HepG2 (cell line): ENCODE results near the gene PALM. TPM values are rescaled to one million over a fixed set of nuclear protein-coding genes. Genes with fewer than 3 reads are reported as not detected.

Source experiments
- ARID2 ChIP-seq: sonication (generic); formaldehyde crosslinking; IDR thresholded peaks from 2 replicates; pipeline ENCODE4 v1.8.1; 2022; ENCODE audit warnings: mild to moderate bottlenecking, missing genetic modification reagents, borderline replicate concordance
- ATF3 ChIP-seq: sonication (generic); formaldehyde crosslinking; IDR thresholded peaks from 2 replicates; pipeline ENCODE4 v1.4.0; 2020; ENCODE audit warnings: missing genetic modification reagents
- ATF7-NPFF ChIP-seq: sonication (generic); formaldehyde crosslinking; IDR thresholded peaks from 2 replicates; pipeline ENCODE4 v1.8.1; 2023; ENCODE audit warnings: mild to moderate bottlenecking, low read depth, missing genetic modification reagents, moderate library complexity
- FLYWCH1 ChIP-seq: sonication (generic); formaldehyde crosslinking; IDR thresholded peaks from 2 replicates; pipeline ENCODE4 v1.8.1; 2023; ENCODE audit warnings: mild to moderate bottlenecking, missing genetic modification reagents
- FOXO1 ChIP-seq: sonication (generic); formaldehyde crosslinking; IDR thresholded peaks from 2 replicates; pipeline ENCODE4 v1.4.0; 2020; ENCODE audit warnings: missing genetic modification reagents
- FUBP1 ChIP-seq: sonication (generic); formaldehyde crosslinking; IDR thresholded peaks from 2 replicates; pipeline ENCODE4 v1.5.1; 2020; ENCODE audit warnings: missing genetic modification reagents, mild to moderate bottlenecking, borderline replicate concordance
- KDM2A ChIP-seq: sonication (generic); formaldehyde crosslinking; IDR thresholded peaks from 2 replicates; pipeline ENCODE4 v1.4.0; 2020; ENCODE audit warnings: low read depth, missing genetic modification reagents, borderline replicate concordance
- KDM4B ChIP-seq: sonication (generic); formaldehyde crosslinking; IDR thresholded peaks from 2 replicates; pipeline ENCODE4 v1.4.0; 2020; ENCODE audit warnings: missing genetic modification reagents
- KDM5A ChIP-seq: fragments of 200-600 bp; sonication (generic); IDR thresholded peaks from 2 replicates; pipeline ENCODE4 v1.7.0; 2018; ENCODE audit warnings: antibody characterized with exemption, mild to moderate bottlenecking, low read length, borderline replicate concordance
- MYNN ChIP-seq: sonication (generic); formaldehyde crosslinking; IDR thresholded peaks from 2 replicates; pipeline ENCODE4 v1.4.0; 2020; ENCODE audit warnings: mild to moderate bottlenecking, low read depth, missing genetic modification reagents
- NCOA5 ChIP-seq: sonication (generic); formaldehyde crosslinking; IDR thresholded peaks from 2 replicates; pipeline ENCODE4 v1.4.0; 2020; ENCODE audit warnings: missing genetic modification reagents
- POLR2G ChIP-seq: fragments of 200-400 bp; formaldehyde crosslinking; IDR thresholded peaks from 2 replicates; pipeline ENCODE4 v1.6.1; 2018; ENCODE audit warnings: mild to moderate bottlenecking, low read depth, low read length, moderate library complexity
- PRMT3 ChIP-seq: sonication (generic); formaldehyde crosslinking; IDR thresholded peaks from 2 replicates; pipeline ENCODE4 v1.8.1; 2022; ENCODE audit warnings: low read depth, mild to moderate bottlenecking, moderate library complexity, missing genetic modification reagents, borderline replicate concordance
- PRPF4 ChIP-seq: fragments of 200-400 bp; formaldehyde crosslinking; IDR thresholded peaks from 2 replicates; pipeline ENCODE4 v1.6.1; 2016; ENCODE audit warnings: low read length, low read depth; ENCODE audit not compliant: poor library complexity, severe bottlenecking
- RAD51 ChIP-seq: fragments of 450-650 bp; IDR thresholded peaks from 2 replicates; pipeline ENCODE4 v1.6.1; 2016; ENCODE audit warnings: borderline replicate concordance
- RFXAP ChIP-seq: sonication (generic); formaldehyde crosslinking; IDR thresholded peaks from 2 replicates; pipeline ENCODE4 v1.4.0; 2020; ENCODE audit warnings: missing genetic modification reagents, borderline replicate concordance
- SCMH1 ChIP-seq: sonication (generic); formaldehyde crosslinking; IDR thresholded peaks from 2 replicates; pipeline ENCODE4 v1.9.0; 2021; ENCODE audit warnings: missing genetic modification reagents, mild to moderate bottlenecking, borderline replicate concordance
- SOX5 ChIP-seq: IDR thresholded peaks from 2 replicates; pipeline ENCODE4 v1.6.1; 2016; ENCODE audit warnings: borderline replicate concordance
- ZBTB4 ChIP-seq: sonication (generic); formaldehyde crosslinking; IDR thresholded peaks from 2 replicates; pipeline ENCODE4 v1.4.0; 2020; ENCODE audit warnings: missing genetic modification reagents, mild to moderate bottlenecking, borderline replicate concordance
- ZFP62 ChIP-seq: sonication (generic); formaldehyde crosslinking; IDR thresholded peaks from 2 replicates; pipeline ENCODE4 v1.4.0; 2020; ENCODE audit warnings: missing genetic modification reagents
- ZKSCAN8 ChIP-seq: IDR thresholded peaks from 2 replicates; pipeline ENCODE4 v1.6.1; 2016; ENCODE audit warnings: borderline replicate concordance, missing genetic modification reagents, missing compliant biosample characterization
- ZMAT3 ChIP-seq: sonication (generic); formaldehyde crosslinking; conservative IDR thresholded peaks from 2 replicates; pipeline ENCODE4 v1.7.0; 2021; ENCODE audit warnings: missing genetic modification reagents
- ZNF225 ChIP-seq: sonication (generic); formaldehyde crosslinking; IDR thresholded peaks from 2 replicates; pipeline ENCODE4 v1.4.0; 2020; ENCODE audit warnings: mild to moderate bottlenecking, missing genetic modification reagents
- ZNF24 ChIP-seq: fragments of 450-650 bp; IDR thresholded peaks from 2 replicates; pipeline ENCODE4 v1.6.1; 2017; ENCODE audit warnings: antibody characterized with exemption, mild to moderate bottlenecking
- ZNF558 ChIP-seq: sonication (generic); formaldehyde crosslinking; IDR thresholded peaks from 2 replicates; pipeline ENCODE4 v1.9.0; 2022; ENCODE audit warnings: mild to moderate bottlenecking, missing genetic modification reagents, borderline replicate concordance
- polyA plus RNA-seq, 8 experiments: library from polyadenylated mRNA; depleted of rRNA in 3 of 8; stranded (reverse) in 7 of 8; unstranded in 1 of 8; fragments of >200 nt; fragmentation: Illumina TruSeq in 4 of 8; extraction: Trizol in 4 of 8; gene quantifications; 2 replicates each; pipeline versions ENCODE4 v1.2.1 to v1.2.3, GENCODE V29; 2011 to 2016; ENCODE audit warnings: low read depth in 4 of 8, missing spikeins in 1 of 8, mixed read lengths in 1 of 8; ENCODE audit not compliant: insufficient read depth in 1 of 8
- total RNA-seq, 5 experiments: library from RNA; depleted of rRNA; stranded (reverse); fragments of >200 nt; fragmentation: Illumina TruSeq; extraction: Trizol; gene quantifications; 2 replicates each; pipeline ENCODE4 v1.2.3, GENCODE V29; 2016; ENCODE audit warnings: low read depth in 1 of 5

PALM gene
- total and polyA plus RNA-seq, 2 of the 13 experiments (the other 11 are each of a cell fraction or from before 2014, with no cell fraction given), result 4.0 to 9.7 TPM

GRCh38 chr19:782185-782877, 73.6 kb downstream of the PALM start (continued):
- TF ChIP-seq PRMT3 (CRISPR knock-in tag) (no peak), ZKSCAN8 (CRISPR knock-in tag) (peak; percentile 40; the same call in 1 of the 2 replicates), ZBTB4 (CRISPR knock-in tag) (no peak; the same call in 1 of the 2 replicates), KDM5A (no peak; the same call in 1 of the 2 replicates), ZNF558 (CRISPR knock-in tag) (no peak), NCOA5 (no peak), ZFP62 (CRISPR knock-in tag) (no peak), ZMAT3 (CRISPR knock-in tag) (peak; percentile 74), RFXAP (CRISPR knock-in tag) (no peak; the same call in 1 of the 2 replicates), ATF7-NPFF (CRISPR knock-in tag) (no peak), ZNF24 (no peak), SOX5 (CRISPR knock-in tag) (peak; percentile 91), FLYWCH1 (CRISPR knock-in tag) (no peak), FOXO1 (CRISPR knock-in tag) (no peak), KDM4B (0 out of 2 replicates have a peak, but pooled peaks have one; percentile 35), RAD51 (no peak), ATF3 (CRISPR knock-in tag) (no peak), MYNN (CRISPR knock-in tag) (no peak), ARID2 (CRISPR knock-in tag) (no peak), KDM2A (CRISPR knock-in tag) (peak; percentile 72), PRPF4 (no peak), FUBP1 (CRISPR knock-in tag) (no peak), POLR2G (no peak), ZNF225 (CRISPR knock-in tag) (no peak), SCMH1 (no peak)
